Measurements from ENCODE around the gene ABCC11. TPM values are rescaled to one million over a fixed set of nuclear protein-coding genes. Genes with fewer than 3 reads are reported as not detected.

ABCC11 gene
- not detected in 2 replicates for total RNA-seq (2014; rRNA removed; shearing (Covaris generic))

GRCh38 chr16:48247311-48247710 is at the start of gene ABCC11:
Gene ABCC11, minus strand, starts transcription at chr16:48247539. Its CDS starts 15,618 bp downstream, at chr16:48231921.
- DNase-seq (ENCODE audit: low read depth): no peak

DNA sequence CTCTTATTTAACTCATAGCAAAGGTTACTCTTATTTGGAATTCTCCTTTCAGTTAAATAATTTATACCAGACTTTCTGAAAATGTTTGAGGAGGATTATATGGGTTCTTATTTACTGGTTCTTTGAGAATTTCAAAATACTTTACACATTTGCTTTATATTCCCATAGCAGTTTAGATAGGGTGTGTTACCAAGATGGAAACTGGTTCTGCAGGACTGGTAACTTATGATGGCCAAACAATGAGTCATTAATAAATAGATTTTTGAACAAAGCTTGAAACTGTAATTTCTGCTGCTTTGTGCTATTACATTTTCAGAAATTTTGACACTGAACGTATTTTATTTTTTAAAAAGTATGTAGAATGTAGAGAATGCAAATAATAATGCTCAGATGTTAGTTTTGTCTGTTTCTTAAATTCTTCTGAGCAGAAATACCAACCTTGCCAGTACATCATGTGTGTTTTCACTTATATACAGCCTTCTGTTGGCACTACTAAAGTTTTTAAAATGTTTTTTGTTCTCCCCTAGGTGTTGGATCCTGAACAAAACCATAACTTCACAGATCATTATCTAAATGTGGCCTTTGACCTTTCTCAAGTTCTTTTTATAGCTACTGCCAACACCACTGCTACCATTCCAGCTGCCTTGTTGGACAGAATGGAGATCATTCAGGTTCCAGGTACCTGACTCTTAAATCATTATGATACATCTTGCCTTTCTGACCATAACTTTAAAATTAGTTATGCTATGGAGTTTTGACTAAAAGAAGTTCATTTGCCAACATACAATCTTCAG is 48.3 kb upstream of the ABCC11 start:
- no peak for DNase-seq (ENCODE audit: low read depth)

DNA sequence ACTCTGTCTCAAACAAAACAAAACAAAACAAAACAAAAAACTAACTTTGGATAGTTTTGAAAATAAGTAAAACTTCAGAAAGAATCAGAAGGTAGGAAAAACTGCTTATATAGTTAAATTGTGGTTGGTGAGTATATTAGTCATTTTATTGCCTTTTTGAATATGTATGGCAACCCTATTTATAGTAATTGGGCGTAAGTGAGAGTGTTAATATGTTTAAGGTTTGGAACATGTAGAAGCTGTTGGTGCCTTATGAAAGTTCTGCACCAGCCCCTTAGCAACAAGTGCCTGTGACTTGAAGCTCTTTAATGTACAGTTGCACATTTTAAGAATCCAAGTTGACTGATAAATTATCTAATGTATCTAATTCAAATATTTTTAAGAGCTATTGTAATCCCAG is 47.4 kb upstream of the ABCC11 start:
- no peak for DNase-seq (ENCODE audit: low read depth)

DNA sequence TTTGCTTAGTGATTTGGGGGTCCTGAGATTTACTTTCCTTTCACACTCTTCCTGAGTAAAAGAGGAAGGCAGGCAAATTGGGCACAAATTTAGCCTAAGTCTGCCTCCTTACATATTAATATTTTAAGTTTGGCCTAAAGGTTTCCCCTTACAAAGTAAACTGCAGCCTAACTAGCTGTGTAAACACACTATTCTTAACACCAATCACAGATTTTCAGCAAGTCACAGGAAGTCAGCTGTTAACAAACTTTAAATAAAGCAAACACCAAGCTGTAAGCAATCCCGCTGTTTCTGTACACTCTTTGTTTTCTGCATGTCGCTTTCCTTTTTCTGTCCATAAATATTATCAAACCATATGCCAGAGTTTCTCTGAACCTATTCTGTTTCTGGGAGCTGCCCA is 45.1 kb upstream of the ABCC11 start:
- DNase-seq (ENCODE audit: low read depth): no peak

- no peak for DNase-seq (ENCODE audit: low read depth)
Measured at GRCh38 chr16:48291754-48292153, 44.4 kb upstream of the ABCC11 start.

- DNase-seq (ENCODE audit: low read depth): no peak
Measured at GRCh38 chr16:48291303-48291702, 44.0 kb upstream of the ABCC11 start.

DNA sequence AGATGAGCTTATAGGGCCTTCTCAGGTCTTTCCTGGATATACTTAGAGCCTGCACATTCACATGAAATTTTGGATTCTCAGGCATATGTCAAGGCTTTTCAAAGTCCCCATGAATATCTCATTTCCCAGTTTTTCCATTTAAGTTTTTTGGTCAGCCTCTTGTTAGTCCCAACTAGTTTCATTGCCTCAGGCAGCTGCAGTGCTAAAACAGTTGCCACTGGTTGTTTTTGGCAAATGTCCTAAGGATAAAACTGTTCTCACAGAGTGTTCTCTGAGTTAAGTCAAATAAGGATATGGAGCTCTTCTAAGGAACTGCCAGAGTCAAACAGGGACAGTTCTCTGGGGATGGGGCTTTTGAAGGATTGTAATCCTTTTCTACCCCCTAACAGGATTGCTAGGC is 39.9 kb upstream of the ABCC11 start:
- no peak for DNase-seq (ENCODE audit: low read depth)

DNA sequence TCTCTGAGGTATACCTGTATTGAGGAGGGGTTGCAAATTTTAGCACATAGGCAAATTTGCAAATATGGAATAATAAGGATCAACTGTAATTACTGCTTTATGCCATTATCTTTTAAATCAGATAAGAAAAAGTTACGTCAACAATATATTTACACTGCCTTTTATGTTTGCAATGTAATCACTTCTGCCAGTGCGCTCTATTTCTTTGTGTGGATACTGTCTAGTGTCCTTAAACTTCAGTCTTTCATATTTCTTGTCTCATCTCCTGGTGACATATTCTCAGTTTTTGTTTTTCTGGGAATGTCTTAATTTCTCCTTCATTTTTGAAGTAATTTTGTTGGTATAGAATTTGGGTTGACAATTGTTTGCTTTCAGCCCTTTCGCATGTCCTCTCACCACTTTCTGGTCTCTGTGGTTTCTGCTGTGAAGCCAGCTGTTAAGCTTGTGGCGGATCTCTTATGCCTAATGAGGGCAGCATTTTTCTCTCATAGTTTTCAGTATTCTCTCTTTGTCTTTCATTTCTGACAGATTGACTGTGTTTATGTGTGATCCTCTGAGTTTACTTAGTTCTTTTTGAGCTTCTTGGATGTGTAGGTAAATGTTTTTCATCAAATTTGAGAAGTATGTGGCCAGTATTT is 37.6 kb upstream of the ABCC11 start:
- no peak for DNase-seq (ENCODE audit: low read depth)

DNA sequence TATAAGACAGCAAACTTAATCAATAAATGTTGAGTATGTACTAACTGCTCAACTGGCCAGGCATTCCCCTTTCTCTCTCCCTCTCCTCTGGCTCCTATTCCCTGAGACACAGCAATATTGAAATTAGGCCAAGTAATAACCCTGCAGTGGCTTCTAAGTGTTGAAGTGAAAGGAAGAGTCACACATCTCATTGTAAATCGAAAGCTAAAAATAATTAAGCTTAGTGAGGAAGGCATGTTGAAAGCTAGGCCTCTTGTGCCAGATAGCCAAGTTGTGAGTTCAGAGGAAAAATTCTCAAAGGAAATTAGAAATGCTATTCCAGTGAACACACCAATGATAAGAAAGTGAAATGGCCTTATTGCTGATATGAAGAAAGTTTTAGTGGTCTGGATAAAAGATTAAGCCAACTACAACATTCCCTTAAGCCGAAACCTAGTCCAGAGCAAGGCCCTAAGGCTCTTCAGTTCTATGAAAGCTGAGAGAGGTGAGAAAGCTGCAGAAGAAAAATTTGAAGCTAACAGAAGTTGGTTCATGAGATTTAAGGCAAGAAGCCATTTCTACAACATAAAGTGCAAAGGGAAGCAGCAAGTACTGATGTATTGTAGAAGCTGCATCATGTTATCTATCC is 35.4 kb upstream of the ABCC11 start:
- no peak for DNase-seq (ENCODE audit: low read depth)

DNA sequence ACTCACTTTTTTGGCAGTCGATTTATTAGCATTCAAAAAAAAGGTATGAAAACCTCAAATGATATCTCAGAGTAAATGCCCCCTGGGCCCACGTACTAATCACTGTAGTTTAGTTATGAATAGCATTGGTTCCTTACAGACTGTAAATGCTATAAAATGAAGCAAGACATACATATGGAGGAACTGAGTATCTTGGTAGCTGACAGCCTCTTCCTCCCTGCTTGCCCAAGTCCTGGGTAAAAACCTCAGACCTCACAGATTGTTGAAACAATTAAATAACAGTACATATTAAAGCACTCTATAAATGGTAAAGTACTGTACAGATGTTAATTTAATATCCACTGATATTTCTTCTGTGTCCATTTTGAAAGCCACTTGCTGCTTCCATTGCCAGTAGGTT is 33.2 kb upstream of the ABCC11 start:
- DNase-seq (ENCODE audit: low read depth): no peak

DNA sequence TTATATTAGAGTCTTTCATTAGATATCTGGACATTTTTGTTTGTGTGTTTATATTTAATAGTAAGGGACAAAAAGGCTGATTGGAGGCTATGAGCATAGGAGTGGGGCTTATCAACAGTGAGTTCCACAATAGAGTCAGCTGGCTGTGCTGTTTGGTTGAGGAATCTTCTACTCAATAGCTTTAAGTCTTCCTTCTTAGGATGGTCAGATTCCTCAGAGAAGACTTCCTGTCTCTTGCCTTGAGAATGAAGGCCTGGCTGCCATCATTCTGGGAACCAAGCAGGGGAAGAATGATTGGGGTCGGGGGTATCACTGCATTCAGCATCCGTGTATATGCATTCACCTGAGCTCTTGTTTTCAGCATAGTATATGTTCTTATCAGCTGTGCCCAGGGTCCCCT is 31.9 kb upstream of the ABCC11 start:
- no peak for DNase-seq (ENCODE audit: low read depth)

- DNase-seq (ENCODE audit: low read depth): no peak
Measured at GRCh38 chr16:48277158-48277557, 29.8 kb upstream of the ABCC11 start.

DNA sequence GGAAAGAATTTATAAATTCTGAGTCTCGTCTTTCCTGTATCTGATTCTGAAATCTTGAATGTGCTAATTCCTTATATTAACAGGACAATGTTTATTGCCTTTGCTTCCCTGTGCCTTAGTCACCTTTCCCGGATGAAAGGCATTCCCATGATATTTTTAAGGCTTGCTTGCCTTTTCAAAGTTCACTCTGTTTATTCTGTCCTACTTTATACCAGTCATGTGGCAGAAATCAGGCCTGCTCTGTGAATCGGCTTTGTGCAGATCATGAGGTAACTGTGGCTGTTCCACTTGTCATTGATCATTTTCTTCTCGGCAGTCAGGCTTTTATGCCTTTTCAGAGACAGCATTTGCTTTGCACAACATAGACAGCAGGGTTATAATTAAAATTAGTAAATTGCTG is 28.8 kb upstream of the ABCC11 start:
- no peak for DNase-seq (ENCODE audit: low read depth)

GRCh38 chr16:48274476-48274875 is 27.1 kb upstream of the ABCC11 start:
- DNase-seq (ENCODE audit: low read depth): no peak

GRCh38 chr16:48272837-48273421 is 25.6 kb upstream of the ABCC11 start:
- no peak for DNase-seq (ENCODE audit: low read depth)

GRCh38 chr16:48271728-48272127 is 24.4 kb upstream of the ABCC11 start:
- no peak for DNase-seq (ENCODE audit: low read depth)

- no peak for DNase-seq (ENCODE audit: low read depth)
Measured at GRCh38 chr16:48269011-48269410, 21.7 kb upstream of the ABCC11 start.

DNA sequence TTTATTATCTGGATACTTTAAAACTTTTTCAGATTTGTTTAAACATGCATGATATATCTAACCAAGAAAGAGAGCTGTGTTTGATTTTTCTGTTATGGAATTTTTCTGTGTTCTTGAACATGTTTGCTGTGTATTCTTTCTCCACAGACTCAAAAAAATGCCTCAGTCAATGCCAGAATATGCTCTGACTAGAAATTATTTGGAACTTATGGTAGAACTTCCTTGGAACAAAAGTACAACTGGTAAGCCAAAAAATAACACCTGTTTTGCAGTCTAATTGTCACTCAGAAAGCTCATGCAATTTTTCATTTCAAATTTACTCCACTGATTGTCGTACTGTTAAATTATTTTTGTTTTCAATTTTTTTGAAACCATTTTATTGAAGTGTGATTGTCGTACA is 15.3 kb upstream of the ABCC11 start:
- no peak for DNase-seq (ENCODE audit: low read depth)

DNA sequence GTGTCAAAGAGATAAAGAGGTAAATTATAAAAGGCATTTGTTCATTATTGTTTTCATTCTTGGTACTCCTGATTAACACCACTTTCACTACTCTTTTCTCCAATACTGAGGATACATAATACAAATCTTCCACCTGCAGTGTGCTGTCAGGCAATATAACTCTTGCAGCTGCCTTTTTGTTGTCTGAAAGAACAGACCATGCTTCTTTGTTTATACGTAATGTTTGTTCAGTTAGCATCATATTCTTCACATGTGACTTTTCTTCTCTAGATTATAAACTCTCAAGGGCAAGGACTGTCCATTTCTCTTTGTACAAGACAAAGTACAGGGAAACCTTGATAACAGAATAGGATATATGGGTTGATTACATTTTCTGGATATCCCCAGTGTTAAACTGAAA is 14.2 kb upstream of the ABCC11 start:
- no peak for DNase-seq (ENCODE audit: low read depth)

- no peak for DNase-seq (ENCODE audit: low read depth)
Measured at GRCh38 chr16:48256579-48257177, 9.3 kb upstream of the ABCC11 start.

GRCh38 chr16:48252013-48252412 is 4.7 kb upstream of the ABCC11 start:
- no peak for DNase-seq (ENCODE audit: low read depth)

Measured in Daoy (cell line).